GM08714 (cell line): ENCODE data around the gene NCKAP5.

ENCODE experiments used
- H3K4me3 ChIP-seq: fragments of 200-500 bp; sonication (Bioruptor generic); 2 replicates; pipeline ENCODE4 v1.5.1; 2014; ENCODE audit warnings: mild to moderate bottlenecking, low read length, inconsistent platforms
- ZNF274 ChIP-seq: IDR thresholded peaks from 2 replicates; pipeline ENCODE4 v1.6.1; 2012; ENCODE audit warnings: mild to moderate bottlenecking, low read depth, low read length

Gene NCKAP5

GRCh38 chr2:133303150-133303549 is 265.1 kb downstream of the NCKAP5 start:
- TF ChIP-seq ZNF274: no peak
- no peak overlapping the region for H3K4me3 ChIP-seq

DNA sequence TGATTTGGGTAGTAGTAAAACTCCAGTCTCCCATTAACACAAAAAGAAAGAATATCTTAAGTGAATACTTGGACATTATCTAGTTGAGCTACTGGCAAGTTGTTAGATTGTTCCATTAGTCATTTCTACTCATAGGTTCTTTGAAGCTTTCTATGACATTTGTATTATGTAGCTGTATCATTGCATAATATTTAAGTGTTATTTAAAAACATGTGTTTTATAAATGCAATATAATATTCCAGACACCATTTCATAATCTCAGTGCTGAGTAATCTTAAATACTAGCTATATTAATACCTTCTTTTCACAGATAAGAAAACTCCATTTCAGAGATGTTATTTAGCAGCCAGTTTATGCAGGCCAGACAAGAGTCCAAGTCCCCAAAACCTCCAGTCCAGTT is 271.9 kb downstream of the NCKAP5 start:
- no peak overlapping the region for H3K4me3 ChIP-seq
- TF ChIP-seq ZNF274: no peak

GRCh38 chr2:133293544-133294353 is 274.5 kb downstream of the NCKAP5 start:
- H3K4me3 ChIP-seq: no peak overlapping the region
- no peak for TF ChIP-seq ZNF274

- no peak overlapping the region for H3K4me3 ChIP-seq
- TF ChIP-seq ZNF274: no peak
These were observed 276.0 kb downstream of the NCKAP5 start for GRCh38 chr2:133292259-133292658.

GRCh38 chr2:133287709-133288108 is 280.6 kb downstream of the NCKAP5 start:
- no peak for TF ChIP-seq ZNF274
- no peak overlapping the region for H3K4me3 ChIP-seq

DNA sequence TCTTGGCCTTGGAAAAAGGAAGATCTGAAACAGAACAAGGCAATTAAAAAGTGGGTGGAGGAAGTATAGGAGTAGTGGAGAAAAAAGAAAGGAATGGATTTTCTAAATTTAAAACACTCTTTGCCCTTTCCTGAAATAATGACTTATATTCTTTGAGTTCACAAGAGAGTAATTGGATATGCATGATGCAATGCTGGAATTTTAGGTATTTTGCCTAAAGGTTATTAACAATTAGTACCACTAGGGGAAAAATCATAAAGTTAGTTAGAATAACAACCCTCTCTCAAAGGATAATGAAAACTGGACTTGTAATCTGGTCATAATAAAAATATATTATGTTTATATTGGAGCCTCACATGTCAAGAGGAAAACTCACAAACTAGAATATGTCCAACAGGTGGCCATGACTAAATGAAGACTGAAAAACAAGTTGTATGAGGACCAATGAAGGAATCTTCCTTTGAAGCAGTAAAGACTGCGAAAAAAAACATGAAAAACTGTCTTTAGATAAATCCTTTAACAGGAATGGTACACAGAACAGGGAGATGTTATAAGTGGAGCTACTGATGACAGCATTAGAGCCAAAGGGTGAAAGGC is 281.8 kb downstream of the NCKAP5 start:
- no peak for TF ChIP-seq ZNF274
- no peak overlapping the region for H3K4me3 ChIP-seq

- no peak for TF ChIP-seq ZNF274
- H3K4me3 ChIP-seq: no peak overlapping the region
These were observed 295.2 kb downstream of the NCKAP5 start for GRCh38 chr2:133273031-133273430.

GRCh38 chr2:133271105-133271504 is 297.2 kb downstream of the NCKAP5 start:
- H3K4me3 ChIP-seq: no peak overlapping the region
- TF ChIP-seq ZNF274: no peak

GRCh38 chr2:133270550-133270949 is 297.7 kb downstream of the NCKAP5 start:
- no peak overlapping the region for H3K4me3 ChIP-seq
- no peak for TF ChIP-seq ZNF274

DNA sequence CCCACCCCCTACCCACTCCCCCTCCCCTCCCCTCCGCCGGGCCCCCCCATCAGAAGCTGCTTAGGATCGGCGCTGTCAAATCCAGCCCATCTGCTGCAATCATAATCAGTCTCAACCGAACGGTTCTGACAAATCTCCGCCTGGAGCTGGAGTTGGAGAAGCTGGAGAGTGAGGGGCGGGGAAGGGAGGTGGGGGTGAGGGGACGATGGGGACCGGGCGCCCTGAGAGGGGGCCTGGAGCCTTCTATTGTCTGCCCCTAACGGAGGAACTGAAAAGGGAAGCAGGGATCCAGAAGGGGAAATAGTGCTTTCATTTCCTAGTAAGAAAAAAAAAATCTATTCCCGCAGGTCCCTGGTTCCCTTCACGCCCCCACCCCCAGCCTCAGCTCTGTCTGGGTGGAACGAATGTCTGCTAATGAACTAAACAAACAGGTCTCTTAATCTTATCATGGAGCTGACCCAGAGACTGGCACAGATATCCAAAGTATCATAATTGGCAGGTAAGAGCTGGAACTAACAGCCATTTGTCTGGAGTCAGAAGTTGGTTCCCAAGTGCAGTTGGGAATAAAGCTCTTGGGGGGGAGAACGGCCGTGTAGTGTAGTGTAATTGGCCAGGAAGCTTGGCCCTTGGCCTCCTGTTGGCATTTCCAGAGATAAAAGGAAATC is 301.2 kb downstream of the NCKAP5 start:
- TF ChIP-seq ZNF274: no peak
- H3K4me3 ChIP-seq: no peak overlapping the region

GRCh38 chr2:133266041-133266925 is 302.0 kb downstream of the NCKAP5 start:
- TF ChIP-seq ZNF274: no peak
- no peak overlapping the region for H3K4me3 ChIP-seq

- no peak overlapping the region for H3K4me3 ChIP-seq
- no peak for TF ChIP-seq ZNF274
These were observed 302.8 kb downstream of the NCKAP5 start for GRCh38 chr2:133265432-133265949.

- H3K4me3 ChIP-seq: no peak overlapping the region
- TF ChIP-seq ZNF274: no peak
These were observed 303.3 kb downstream of the NCKAP5 start for GRCh38 chr2:133264989-133265401.

- no peak for TF ChIP-seq ZNF274
- no peak overlapping the region for H3K4me3 ChIP-seq
These were observed 305.4 kb downstream of the NCKAP5 start for GRCh38 chr2:133262893-133263292.
